Measurements from ENCODE around the gene DAO.
"Not testable (repeated sequence)": the region's sequence is repeated elsewhere in the genome, so short reads cannot be mapped to it uniquely, and the experiment has no call there.

The DAO gene

DNA sequence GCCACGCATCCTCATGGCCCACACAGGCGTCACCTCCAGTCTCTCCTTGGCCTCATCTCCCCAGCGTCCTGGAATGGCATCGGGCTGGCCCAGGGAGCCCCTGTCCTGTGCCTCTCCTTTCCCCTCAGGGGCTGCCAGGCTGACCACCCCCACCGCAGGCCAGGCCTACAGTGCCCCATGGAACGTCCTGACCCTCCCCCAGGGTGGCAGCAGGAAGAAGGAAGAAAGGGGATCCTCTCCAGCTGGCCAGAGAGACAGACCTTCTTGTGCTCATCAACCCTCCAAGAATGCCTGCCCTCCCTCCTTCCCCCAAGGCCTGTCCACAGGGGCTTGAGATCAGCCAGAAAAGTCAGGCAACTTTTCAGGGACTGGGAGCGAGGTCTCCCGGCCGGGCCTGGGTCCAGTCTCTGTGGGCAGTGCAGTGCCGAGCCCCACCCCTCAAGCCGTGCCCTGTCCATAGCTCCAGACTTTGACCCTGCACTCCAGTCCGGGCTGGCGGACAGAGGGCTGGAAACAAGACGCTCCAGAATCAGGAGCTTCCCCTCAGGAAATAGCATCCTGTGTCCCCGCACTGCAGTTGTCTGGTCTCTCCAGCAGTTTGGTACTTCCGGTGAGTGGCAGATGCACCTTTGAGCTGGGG, at the start of gene DAO:
Gene DAO (plus strand): TSS at position 478 of the 640 bp plus-strand sequence. CDS start 4,915 bp downstream, outside the sequence.
- DNase-seq (ENCODE audit: low spot score): no peak

DNA sequence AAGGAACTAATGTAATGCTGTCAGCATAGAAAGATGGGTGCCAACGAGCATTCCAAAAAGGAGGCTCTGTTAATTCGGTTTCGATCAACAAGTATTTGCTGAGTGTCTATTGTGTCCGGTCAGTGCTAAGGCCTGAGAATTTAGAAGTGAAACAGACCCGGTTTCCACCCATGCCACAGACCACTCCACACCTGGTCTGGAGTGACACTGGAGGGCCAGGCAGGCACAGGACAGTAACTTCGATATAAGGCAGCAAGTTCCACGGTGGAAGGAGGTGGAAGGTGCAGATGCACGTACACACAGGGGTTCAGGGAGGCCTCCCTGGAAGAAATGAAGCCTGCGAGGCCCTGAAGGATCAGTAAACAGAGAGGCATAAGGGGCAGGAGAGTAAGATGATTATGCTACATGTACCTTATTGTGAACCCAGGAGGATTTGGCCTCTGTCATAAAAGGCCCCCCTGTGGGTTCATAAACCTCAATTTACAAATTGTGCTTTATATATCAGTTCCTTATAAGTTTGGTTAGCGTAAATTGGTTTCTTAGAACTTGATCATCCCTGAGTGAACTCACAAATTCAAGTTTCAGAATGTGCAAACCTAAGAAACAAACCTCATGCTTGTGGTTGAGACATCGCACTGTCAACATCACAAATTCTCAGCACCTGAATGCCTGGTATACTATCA, 48.4 kb upstream of the DAO start:
- no peak for DNase-seq (ENCODE audit: low spot score)

DNA sequence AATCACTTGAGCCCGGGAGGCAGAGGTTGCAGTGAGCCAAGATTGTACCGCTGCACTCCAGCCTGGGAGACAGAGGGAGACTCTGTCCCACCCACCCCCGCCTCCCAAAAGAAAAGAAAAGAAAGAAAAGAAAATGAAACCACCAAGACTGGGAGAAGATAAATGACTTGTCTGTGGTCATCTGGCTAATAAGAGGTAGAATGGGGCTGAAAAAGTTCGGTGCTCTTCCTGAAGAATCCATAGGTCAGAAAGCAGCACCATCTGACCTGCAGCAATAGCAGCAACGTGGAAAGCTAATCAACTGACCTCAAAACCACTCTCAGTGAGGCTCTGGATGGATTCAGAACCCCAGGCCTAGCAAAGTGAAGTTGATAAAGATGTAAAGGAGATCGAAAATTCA, 47.7 kb upstream of the DAO start:
- no peak for DNase-seq (ENCODE audit: low spot score)

DNA sequence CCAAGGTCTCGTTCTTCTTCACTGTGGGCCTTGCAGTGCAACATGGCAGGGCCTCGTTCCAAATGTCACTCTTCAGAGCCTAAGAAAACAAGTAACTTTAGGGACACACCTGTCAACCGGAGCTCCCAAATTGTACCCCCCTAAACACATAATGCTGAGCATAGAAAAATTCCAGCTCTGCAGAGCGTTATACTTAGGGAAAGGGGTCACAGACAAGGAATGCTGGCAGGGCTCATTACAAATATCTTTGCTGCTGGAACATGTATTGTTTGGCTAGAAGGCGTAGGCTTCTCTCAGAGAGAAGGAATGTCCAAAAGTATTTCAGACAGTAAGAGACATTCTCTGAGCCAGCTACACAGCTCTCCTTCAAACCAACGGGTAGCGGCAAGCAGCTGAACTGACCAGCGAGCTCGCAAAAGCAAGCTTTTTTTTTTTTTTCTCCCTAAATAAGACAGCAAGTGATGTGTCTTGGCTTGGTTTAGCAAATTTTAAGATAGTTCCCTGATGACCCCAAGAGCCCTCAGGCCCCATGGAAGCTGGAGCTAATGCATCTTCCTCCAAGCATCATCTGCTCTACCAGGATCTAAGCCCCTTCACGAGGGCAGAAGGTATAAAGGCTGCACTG, 47.0 kb upstream of the DAO start:
- no peak for DNase-seq (ENCODE audit: low spot score)

DNA sequence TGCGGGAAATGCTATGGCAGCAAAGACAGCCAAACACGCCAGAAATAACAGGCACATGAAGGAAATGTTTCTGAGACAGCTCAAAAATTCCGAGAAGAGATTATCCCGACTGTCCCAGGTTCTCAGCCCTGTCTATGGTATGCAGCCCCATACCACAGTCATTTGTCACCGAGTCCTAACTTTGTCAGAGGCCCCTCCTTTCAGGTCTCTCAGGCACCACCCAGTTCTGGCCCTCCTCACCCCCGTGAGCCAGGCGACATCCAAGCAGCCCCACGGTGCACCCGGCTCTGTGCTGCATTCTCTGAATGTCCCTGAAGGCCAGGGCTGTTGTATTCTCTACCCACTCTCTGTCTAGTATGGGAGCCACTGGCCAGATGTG, 46.5 kb upstream of the DAO start:
- DNase-seq (ENCODE audit: low spot score): no peak

DNA sequence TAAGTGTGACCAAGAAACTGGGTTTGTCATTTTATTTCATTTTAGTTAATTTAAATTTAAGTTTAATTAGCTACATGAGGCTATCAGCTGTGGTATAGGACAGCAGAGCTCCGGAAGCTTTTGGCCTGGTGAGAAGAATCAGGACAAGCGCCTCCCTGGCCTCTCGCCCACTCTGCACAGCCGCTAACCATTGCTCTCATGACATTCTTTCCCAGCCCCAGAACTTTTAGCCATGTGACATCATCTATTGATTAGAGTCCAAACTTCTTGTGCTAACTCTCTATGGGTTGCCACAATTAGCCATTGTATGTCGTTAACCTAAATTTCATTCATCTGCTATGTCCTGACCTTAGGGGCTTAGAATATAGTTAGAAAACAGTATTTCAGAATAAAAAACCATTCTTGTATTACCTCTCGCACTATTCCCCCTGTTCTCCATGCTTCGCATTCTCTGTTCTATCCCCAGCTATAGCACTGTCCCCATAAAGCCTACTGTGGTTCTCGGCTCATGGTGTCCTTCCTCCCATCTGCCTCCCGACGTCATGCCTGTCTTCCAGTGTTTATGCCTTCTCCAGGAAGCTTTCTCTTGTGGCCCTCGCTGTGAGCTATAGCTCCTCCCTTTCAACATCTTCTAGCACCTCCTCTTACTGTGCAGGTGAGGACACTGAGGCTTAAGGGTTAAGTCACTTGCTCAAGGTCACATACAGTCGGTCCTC, 46.0 kb upstream of the DAO start:
- DNase-seq (ENCODE audit: low spot score): no peak

DNA sequence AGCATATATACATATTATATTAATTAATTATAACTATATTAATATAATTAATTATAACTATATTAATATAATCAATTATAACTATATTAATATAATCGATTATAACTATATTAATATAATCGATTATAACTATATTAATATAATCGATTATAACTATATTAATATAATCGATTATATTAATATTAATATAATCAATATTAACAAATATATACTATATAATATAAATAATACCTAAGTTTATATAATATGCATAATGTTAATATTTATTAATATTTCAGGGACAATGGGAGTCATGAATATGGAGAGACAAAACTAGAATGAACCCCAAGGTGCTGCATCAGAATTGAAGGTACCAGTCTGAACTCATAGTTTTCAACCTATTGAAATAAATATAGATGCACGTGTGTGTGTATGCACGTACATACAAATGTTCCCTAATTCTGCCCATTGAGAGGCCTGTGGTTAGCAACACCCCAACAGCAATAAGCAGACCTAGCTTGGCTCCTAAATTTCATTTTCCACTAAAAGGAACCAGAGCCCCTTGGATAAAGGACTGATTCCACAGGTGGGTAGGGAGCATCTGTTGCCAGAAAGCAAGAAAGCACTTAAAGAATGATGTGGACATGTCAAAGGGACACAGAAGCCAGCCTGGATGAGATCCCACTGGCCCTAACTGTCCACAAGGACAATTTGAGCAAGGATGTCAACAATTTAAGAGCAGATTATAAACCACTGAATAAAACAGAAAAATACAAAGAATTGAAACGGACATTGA, 43.8 kb upstream of the DAO start:
- no peak for DNase-seq (ENCODE audit: low spot score)

DNA sequence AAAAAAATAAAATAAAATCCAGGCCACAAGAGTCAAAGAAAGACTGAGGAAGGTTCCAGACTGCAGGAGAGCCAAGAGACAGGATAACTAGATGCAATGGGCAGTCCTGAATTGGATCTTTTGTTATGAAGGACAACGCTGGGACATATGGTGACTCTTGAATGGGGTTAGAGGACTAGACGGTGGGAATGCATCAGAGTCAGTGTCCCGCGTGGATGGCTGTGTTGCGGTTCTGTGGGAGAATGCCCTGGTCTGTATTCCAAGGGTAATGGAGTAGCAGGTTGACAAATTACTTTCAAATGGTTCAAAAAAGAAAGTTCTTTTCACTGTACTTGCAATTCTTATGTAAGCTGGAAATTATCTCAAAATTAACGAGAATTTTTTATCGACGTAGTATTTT, 42.7 kb upstream of the DAO start:
- DNase-seq (ENCODE audit: low spot score): no peak

DNA sequence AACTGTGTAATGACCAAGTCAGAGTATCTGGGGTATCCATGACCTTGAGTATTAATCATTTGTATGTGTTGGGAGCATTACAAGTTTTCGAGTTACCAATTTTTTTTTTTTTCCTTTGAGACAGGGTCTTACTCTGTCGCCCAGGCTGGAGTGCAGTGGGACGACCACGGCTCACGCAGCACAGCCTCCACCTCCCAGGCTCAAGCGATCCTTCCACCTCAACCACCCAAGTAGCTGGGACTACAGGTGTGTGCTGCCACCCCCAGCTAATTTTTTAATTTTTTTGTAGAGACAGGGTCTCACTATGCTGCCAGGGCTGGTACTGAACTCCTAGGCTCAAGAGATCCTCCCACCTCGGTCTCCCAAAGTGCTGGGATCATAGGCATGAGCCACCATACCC, 42.2 kb upstream of the DAO start:
- no peak for DNase-seq (ENCODE audit: low spot score)

DNA sequence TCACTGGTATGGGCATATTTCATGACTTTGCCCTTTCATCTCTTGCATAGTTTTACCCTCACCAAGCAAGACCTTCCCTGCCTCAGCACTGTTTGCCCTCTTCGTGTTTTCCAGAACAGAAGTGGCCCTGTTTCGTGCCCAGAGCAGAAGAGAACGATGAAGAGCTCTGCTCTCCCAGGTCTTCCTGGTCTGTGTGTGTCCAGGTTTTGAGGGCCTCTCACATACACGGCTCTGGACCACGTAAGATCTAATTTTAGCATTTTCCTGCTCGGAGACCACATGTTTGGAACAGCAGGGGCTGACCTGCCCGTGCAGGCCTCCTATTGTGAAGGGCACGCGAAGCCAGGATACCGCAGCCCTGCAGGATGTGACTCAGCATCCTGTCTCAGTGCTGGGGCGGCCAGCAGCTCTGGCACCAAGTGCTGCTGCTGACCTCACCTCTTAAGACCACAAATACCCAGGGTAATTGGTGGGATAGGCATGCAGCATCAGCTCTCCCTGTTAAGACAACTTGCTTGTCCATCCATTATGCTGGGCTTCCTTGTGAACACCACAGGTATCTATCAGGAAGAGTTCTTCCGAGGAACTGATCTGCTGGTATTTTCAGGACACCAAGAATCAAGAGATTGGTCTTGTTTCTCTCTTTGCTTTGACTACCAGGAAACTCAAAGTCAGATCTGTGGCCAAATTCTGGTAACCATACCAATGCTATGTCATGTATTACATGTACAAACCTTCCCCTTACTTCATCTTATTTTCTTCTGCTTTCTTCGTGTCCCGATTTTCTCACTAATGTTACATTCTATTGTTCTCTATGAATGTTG, 41.5 kb upstream of the DAO start:
- DNase-seq (ENCODE audit: low spot score): no peak

DNA sequence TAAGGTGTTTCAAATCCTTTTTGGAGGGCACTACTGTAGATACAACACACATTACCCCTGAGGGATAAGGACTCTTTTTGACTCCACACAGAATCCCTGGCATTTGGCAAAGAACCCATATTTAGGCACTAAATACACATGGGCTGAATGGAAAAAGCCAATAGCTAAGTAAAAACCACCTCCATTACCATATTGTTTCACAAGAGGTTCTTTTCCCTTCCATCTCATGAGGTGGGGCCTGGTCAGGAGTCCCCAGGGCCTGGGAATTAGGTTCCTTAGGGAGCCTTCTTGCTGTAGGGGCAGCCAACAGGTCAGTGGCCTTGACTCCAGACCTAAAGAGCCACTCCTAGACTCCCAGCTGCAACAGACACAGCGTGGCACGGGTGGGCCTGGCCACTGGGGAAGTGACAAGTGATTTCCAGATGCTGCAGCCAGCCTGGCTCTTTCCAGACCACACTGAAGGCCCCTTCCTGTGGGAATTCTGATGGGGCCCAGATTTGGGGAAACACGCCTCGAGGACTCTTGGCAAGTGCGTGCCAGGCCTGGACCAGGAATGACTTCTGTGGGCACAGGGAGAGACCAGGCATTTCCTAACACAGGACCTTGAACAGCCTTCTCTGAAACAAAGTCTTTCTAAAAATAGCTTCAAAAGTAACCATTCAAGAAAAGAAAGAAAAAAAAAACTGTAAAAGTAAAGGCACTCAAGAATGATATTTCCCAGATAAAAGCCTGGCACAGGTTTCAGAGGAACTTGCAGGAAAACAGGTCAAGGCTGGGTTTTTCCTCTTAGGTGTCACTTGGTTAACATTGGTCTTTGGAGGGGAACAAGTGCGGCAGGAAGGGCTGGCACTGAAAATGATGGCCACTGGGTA, 40.6 kb upstream of the DAO start:
- no peak for DNase-seq (ENCODE audit: low spot score)

DNA sequence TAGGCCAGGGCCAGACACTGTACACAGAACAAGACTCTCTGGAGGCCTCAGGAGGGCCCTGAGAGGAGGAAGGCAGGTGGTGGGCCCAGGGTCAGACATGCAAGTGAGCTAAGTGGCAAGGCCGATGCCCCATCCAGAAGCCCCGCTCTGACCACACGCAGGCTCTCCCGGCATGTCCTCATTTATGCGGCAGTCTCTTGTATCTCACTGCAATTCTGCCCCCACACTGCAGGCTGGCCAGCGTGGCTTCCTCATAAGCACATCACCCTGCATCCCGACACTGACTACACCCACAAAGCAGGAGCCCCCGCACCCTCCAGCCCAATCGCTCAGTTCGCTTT, 40.0 kb upstream of the DAO start:
- DNase-seq (ENCODE audit: low spot score): no peak

DNA sequence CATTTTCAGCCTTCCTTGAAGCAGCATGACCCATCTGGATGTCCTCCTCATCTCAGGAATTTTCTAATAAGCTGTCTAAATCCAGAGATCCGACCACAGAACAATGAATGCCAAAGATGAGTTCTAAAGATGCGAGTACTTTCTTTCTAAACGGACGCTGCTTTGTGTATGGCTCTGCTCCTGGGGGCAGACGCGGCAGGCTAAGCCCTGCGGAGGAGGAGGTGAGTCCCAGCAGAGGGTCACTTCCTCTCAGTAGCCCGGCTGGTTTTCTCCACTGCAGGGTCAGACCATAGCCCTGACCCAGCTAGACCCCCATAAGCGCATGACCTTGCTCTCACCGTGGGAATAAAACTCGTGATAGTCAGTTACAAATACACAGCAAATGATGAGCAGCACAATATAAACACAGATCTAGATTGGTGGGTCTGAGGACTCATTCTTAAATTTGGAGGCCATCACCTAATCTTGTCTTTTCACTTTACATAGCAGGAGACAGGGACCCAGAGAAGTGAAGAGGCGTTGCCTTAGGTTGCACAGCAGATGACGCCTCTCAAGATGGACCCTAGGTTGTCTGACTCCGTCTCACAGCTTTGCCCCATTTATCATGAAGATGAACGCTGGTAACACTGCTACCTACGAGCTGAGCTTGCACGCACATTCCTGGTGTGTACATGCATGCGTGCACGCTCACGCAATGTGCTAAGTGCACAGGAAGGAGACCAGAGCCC, 39.1 kb upstream of the DAO start:
- DNase-seq (ENCODE audit: low spot score): no peak

DNA sequence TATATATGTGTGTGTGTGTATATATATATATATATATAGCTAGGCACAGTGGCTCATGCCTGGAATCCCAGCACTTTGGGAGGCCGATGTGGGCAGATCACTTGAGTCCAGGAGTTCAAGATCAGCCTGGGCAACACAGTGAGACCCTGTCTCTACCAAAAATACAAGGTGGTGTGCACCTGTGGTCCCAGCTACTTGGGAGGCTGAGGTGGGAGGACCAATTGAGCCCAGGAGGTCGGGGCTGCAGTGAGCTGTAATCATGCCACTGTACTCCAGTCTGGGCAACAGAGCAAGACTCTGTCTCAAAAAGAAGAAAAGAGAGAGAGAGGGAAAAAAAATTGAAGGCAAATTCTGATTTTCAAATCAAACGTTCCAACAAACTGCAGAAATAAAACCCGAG, 38.1 kb upstream of the DAO start:
- DNase-seq (ENCODE audit: low spot score): not testable (repeated sequence)

DNA sequence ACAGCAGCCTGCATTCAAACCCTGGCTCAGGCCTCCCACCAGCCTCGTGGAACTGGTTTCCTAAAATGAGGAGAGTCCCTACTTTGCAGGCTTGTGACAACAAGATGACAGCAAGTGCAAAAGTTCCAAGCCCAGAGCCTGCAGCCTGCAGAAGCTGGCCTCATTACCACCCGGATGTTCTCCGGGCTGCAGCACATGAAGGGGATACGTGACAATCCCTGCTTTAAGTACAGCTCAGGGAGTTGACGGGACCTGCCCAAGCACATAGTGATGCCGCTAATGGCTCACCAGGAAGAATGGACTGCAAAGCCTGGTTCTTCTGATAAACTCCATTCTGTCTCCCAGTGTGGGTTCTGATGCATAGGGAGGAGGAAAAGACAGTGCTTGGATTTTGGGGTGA, 37.5 kb upstream of the DAO start:
- no peak for DNase-seq (ENCODE audit: low spot score)

DNA sequence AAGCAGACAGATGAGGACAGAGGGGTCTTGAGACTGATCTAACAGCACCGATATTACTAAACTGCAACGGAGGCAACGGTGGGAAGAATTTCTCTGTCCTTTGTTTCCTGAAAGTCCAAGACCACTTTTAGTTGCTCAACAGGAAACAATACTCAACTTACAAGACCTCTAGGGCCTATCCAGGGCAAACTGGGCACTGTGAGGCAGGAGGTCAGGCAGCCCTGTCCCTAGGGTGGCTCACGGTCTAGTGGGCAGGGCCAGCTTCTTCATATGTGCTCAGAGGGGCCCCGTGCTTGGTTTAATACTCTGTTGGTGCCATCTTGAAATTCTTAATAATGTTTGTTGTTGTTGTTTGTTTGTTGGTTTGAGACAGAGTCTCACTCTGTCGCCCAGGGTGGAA, 36.7 kb upstream of the DAO start:
- no peak for DNase-seq (ENCODE audit: low spot score)

DNA sequence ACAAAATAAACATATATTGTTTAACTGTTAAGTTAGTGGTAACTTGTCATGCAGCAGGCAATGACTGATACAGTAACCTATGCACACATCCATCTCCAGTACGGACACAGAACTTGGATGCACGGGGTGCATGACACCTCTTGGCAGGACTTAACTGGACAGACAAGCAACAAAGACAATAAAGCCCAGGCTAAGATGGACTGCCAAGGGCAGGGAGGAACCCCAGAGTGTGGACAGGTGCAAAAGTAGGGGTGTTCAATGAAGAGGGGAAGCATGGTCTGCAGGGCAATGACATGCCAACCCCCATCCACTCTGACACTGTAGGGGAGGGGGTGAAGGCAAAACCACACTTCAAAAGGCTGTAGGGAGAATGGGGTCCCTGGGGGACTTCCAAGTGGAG, 34.2 kb upstream of the DAO start:
- no peak for DNase-seq (ENCODE audit: low spot score)

DNA sequence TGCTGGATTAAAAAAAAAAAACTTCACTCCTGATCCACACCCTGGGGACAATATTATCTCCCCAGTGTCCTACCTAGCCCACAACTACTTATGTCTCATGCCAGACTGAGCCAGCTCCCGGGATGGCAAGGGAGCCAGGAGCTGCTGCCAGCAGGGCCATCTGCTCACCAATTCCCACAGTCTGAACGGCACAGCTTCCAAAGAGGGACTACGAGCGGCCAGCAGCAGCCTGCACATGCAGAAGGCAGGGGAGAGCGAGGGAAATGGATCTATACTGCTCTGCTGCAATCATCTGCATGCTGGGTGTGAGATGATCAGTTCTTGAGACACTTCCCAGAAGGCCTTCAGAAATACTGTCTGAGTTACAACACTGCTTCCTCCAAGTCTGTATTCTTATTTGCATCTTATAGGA, 33.6 kb upstream of the DAO start:
- DNase-seq (ENCODE audit: low spot score): no peak

DNA sequence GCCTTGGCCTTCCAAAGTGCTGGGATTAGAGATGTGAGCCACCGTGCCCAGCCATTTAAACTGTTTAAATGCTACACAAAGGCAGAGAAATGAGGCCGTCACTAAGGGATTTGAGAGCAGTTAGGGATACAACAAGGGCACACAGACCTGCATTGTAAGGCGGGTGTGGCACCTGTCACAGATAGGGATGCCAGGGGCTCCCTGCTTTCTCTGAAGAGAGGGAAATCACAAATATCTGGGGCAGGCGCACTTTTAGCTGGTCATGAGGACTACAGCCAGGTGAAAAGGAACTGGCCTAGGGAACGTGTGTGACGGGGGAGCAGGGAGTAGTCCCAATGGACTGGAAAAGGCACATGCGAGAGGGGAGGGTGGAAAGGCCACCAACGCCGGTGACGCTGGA, 32.2 kb upstream of the DAO start:
- DNase-seq (ENCODE audit: low spot score): no peak

DNA sequence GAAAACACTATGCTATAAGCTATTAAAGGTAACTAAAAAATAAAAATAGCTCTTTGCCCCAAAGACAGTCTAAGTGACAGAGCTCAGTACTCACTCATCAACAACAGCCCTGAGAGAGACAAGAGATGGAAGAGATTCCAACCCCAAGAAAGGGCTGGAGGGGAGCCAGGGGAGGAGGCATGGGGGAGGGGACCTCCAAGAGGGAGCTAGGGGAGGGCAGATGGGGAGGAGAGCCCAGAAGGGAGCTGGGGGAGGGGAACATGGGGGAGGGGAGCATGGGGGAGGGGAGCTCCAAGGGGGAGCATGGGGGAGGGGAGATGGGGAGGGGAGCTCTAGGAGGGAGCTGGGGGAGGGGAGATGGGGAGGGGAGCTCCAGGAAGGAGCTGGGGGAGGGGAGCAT, 30.2 kb upstream of the DAO start:
- DNase-seq (ENCODE audit: low spot score): no peak

Measured in left forelimb (tissue), 1 donor.